Glutamatergic neuron (in vitro differentiated cells): ENCODE measurements around the gene RNF4. TPM values are rescaled to one million over a fixed set of nuclear protein-coding genes. Genes with fewer than 3 reads are reported as not detected.
A peak's percentile ranks its signal among the peaks of the same experiment; 100 is the strongest.
"Not testable (repeated sequence)": the region's sequence is repeated elsewhere in the genome, so short reads cannot be mapped to it uniquely, and the experiment has no call there.

ENCODE experiments used
- DNase-seq: peaks from one replicate; pipeline ENCODE4 v3.0.0; 2022
- H3K27ac Mint-ChIP-seq: one replicate; pipeline ENCODE4 v1.8.0; 2020; ENCODE audit warnings: mild to moderate bottlenecking, mixed read lengths, inconsistent platforms; ENCODE audit not compliant: unreplicated experiment
- H3K27me3 Mint-ChIP-seq: one replicate; pipeline ENCODE4 v1.8.0; 2020; ENCODE audit warnings: mild to moderate bottlenecking, moderate library complexity, mixed read lengths, inconsistent platforms; ENCODE audit not compliant: unreplicated experiment
- H3K36me3 Mint-ChIP-seq: one replicate; pipeline ENCODE4 v1.8.0; 2020; ENCODE audit warnings: mild to moderate bottlenecking, mixed read lengths, inconsistent platforms; ENCODE audit not compliant: unreplicated experiment
- H3K4me1 Mint-ChIP-seq: one replicate; pipeline ENCODE4 v1.8.0; 2020; ENCODE audit warnings: mild to moderate bottlenecking, low read depth, mixed read lengths, inconsistent platforms; ENCODE audit not compliant: unreplicated experiment
- H3K4me3 Mint-ChIP-seq: one replicate; pipeline ENCODE4 v1.8.0; 2020; ENCODE audit warnings: mild to moderate bottlenecking, mixed read lengths, inconsistent platforms; ENCODE audit not compliant: unreplicated experiment
- H3K9me3 Mint-ChIP-seq: one replicate; pipeline ENCODE4 v1.8.0; 2020; ENCODE audit warnings: mild to moderate bottlenecking, moderate library complexity, mixed read lengths, inconsistent platforms; ENCODE audit not compliant: unreplicated experiment
- total RNA-seq: library from RNA; stranded (reverse); fragmentation: NEBNext Ultra II Directional; extraction: Animal tissue kit (Norgen Biotek cat#: 25700); gene quantifications from one replicate; pipeline ENCODE4 v1.2.1, GENCODE V29; 2021; ENCODE audit not compliant: unreplicated experiment
- TF ChIP-seq, protein P1 (sequence below): fragments of 200-600 bp; sonication (generic); IDR thresholded peaks from one replicate; pipeline ENCODE4 v1.5.0; 2021; ENCODE audit not compliant: partially characterized antibody, unreplicated experiment

The RNF4 gene
- total RNA-seq, 1 donor from 2014 or later, result 73.6 TPM

DNA sequence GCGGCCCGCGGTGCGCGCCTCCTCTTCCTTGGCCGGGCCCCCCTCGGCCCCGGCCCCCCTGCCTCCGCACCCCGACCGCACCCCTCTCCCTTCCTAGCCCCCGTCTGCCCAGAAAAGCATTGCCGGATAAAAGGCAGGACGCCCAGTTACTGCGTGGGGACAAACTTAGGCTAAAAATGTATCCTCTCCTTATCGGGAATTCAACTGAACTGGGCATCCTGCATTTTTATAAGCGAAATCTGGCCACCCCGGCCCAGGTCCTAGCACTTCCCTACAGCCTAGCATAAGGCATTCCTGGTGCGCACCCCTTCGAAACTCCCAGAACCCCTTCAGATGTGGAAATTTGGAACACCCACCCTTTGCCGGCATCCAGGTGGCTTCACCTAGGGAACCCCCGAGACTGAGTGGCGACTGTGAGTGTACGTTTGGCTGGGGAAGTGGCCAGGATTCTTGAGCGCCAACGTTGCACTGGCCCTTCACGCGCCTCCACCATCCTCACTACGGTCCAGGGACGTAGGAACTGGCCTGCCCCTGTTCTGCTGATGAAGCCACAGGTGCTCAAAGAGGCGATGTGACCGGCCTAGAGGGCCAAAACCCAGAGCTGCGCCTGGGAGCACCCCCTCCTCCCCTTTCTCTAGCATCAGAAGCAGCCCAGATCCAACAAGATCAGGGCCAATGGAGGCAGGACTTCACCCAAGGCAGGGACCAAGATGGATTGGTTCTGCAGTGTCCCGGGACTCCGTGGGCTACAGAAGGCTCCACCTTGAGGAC lies 5.7 kb upstream of the RNF4 start:
- peaks cover 5% of the 10 kb centered on the region for H3K9me3 Mint-ChIP-seq
- no peak for DNase-seq

DNA sequence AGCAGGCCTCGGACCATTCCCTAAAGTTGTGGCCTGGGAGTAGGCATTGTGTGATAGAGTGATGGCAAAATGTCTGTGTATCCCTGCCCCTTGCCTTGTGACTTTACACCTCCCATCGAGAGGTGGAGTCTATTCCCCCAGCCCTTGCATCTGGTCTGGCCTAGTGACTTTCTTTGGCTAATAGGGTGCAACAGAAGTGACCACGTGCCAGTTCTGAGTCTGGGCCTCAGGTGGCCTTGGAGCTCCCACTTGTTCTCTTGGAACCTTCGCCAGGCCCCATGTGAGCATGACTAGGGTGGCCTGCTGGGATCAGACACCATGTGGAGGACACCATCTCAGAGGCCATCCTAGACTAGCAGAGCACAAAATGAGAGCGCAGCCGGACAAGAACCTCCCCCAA lies 3.9 kb upstream of the RNF4 start:
- H3K27ac Mint-ChIP-seq, result no peak overlapping the region
- H3K4me1 Mint-ChIP-seq, result peaks cover 4% of the 10 kb centered on the region
- TF ChIP-seq, protein P1, sequence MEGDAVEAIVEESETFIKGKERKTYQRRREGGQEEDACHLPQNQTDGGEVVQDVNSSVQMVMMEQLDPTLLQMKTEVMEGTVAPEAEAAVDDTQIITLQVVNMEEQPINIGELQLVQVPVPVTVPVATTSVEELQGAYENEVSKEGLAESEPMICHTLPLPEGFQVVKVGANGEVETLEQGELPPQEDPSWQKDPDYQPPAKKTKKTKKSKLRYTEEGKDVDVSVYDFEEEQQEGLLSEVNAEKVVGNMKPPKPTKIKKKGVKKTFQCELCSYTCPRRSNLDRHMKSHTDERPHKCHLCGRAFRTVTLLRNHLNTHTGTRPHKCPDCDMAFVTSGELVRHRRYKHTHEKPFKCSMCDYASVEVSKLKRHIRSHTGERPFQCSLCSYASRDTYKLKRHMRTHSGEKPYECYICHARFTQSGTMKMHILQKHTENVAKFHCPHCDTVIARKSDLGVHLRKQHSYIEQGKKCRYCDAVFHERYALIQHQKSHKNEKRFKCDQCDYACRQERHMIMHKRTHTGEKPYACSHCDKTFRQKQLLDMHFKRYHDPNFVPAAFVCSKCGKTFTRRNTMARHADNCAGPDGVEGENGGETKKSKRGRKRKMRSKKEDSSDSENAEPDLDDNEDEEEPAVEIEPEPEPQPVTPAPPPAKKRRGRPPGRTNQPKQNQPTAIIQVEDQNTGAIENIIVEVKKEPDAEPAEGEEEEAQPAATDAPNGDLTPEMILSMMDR, result no peak
- no peaks in the 10 kb centered on the region for H3K36me3 Mint-ChIP-seq
- H3K27me3 Mint-ChIP-seq, result peaks cover 6% of the 10 kb centered on the region
- H3K9me3 Mint-ChIP-seq, result peaks cover 8% of the 10 kb centered on the region
- H3K4me3 Mint-ChIP-seq, result no peak overlapping the region
- no peak for DNase-seq

More for the DNA sequence above, 5.7 kb upstream of the RNF4 start:
- Mint-ChIP-seq H3K36me3 (no peaks in the 10 kb centered on the region), H3K27ac (no peak overlapping the region), H3K4me1 (peaks cover 3% of the 10 kb centered on the region), H3K27me3 (peaks cover 3% of the 10 kb centered on the region), H3K4me3 (peak overlapping the region; percentile 0)
- TF ChIP-seq, protein P1, result no peak

DNA sequence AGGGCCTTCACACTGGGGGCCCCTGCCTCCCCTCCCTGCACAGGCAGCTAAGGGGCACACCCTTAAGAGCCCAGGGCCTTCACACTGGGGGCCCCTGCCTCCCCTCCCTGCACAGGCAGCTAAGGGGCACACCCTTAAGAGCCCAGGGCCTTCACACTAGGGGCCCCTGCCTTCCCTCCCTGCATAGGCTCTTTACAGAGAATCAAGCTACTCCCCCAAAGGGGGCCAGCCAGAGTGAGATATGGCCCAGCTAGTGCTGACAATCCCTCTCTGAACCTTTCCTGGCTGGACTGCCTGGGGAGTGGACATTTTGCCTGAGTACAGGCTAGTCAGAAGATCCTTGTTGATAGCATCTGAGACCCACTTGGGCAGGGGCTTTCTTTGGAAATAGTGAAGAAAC lies 3.4 kb upstream of the RNF4 start:
- not testable (repeated sequence) for H3K36me3 Mint-ChIP-seq, H3K4me1 Mint-ChIP-seq, H3K4me3 Mint-ChIP-seq, DNase-seq, H3K27me3 Mint-ChIP-seq, H3K9me3 Mint-ChIP-seq, H3K27ac Mint-ChIP-seq

DNA sequence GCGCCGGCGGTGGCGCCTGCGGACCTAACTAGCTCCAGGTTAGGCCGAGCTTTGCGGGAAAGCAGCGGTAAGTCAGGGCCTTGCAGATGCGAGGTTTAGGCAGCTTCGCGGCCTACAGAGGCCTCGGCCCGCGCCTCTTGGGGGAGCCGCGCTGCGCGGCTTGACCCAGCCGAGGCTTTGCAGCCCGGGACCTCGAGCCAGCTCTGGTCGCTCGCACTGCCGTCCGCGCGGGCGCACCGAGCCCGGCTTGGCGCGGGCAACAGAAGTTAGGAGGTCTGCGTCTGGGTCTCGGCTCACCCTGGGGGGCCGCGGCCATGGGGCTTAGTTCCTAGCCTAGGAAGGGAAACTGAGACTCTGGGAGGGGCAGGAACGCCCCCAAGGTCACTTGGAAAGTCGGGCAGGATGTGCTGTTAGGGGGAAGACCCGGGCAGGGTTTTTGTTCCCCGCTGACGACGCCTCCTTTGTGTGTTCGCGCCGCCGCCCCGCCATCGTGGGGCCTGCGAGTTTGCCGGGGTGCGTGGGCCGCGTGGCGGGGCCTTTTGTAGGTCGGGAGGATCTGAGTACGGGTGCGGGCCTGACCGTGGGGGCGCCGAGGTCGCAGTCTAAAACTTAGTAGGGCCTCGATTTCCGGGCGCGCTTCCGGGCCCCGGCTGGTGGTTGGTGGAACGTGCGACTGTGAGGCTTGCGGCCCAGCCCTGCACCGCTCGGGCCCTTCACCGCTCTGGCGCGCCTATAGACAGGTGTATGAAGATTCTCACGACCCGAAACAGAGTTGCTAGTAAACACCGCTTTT lies 482 bp downstream of the RNF4 start:
- peak; percentile 53 for DNase-seq
- Mint-ChIP-seq H3K9me3 (peaks cover 4% of the 10 kb centered on the region), H3K27me3 (peaks cover 3% of the 10 kb centered on the region), H3K36me3 (peaks cover 15% of the 10 kb centered on the region), H3K27ac (peak overlapping the region; percentile 98), H3K4me3 (peak overlapping the region; percentile 97), H3K4me1 (peaks cover 13% of the 10 kb centered on the region)
- TF ChIP-seq, protein P1, result no peak

GRCh38 chr4:2470791-2471190 lies 1.9 kb downstream of the RNF4 start:
- Mint-ChIP-seq H3K4me3 (peak overlapping the region; percentile 97), H3K27me3 (peaks cover 3% of the 10 kb centered on the region), H3K36me3 (peaks cover 15% of the 10 kb centered on the region), H3K9me3 (peaks cover 4% of the 10 kb centered on the region), H3K4me1 (peaks cover 13% of the 10 kb centered on the region), H3K27ac (peak overlapping the region; percentile 91)
- TF ChIP-seq, protein P1, result no peak
- DNase-seq, result no peak
